Brain microvascular endothelial cell (primary cell): ENCODE measurements around the gene KLK1.
"Not testable (repeated sequence)": the region's sequence is repeated elsewhere in the genome, so short reads cannot be mapped to it uniquely, and the experiment has no call there.

Source experiments
- DNase-seq: peaks from one replicate; pipeline ENCODE4 v3.0.0-alpha.2; 2020
- H3K27ac ChIP-seq: fragments of 250-450 bp; sonication (Bioruptor Pico); 2 replicates; pipeline ENCODE4 v1.5.1; 2020; ENCODE audit warnings: mild to moderate bottlenecking, moderate library complexity
- H3K27me3 ChIP-seq: fragments of 250-450 bp; sonication (Bioruptor Pico); replicated peaks from 2 replicates; pipeline ENCODE4 v1.5.1; 2020; ENCODE audit warnings: mild to moderate bottlenecking
- H3K36me3 ChIP-seq: fragments of 250-450 bp; sonication (Bioruptor Pico); replicated peaks from 2 replicates; pipeline ENCODE4 v1.5.1; 2020; ENCODE audit warnings: mild to moderate bottlenecking
- H3K4me3 ChIP-seq: 2 replicates; pipeline ENCODE4 v1.5.1; 2011; ENCODE audit warnings: low read depth, mild to moderate bottlenecking, control low read depth, low read length, moderate library complexity
- in situ Hi-C: cut with HindIII; loops from 2 replicates; pipeline ENCODE4 v1.10.0; 2017; ENCODE audit warnings: low sequenced_read_pairs, low pct_ligation_motif_present
- TF ChIP-seq, protein P1 (sequence below): IDR thresholded peaks from 2 replicates; pipeline ENCODE4 v1.5.1; 2011; ENCODE audit warnings: low read depth, mild to moderate bottlenecking, moderate library complexity, low read length, control low read depth, inconsistent platforms; ENCODE audit errors: missing control alignments

Gene KLK1

DNA sequence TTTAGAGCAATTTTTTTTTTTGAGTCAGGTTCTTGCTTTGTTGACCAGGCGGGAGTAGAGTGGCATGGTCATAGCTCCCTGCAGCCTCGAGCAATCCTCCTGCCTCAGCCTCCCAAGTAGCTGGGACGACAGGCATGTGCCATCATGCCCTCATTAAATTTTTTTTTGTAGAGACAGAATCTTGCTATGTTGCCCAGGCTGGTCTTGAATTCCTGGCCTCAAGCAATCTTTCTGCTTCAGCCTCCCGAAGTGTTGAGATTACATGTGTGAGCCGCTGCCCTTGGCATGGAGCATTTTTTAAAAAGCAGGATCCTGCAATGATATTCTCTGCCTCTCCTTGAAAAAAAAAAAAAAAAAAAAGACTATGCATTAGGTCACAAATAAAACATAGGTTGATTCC is 47.5 kb downstream of the KLK1 start:
- Histone ChIP-seq H3K4me3 (no peak overlapping the region), H3K27ac (no peak overlapping the region), H3K27me3 (peaks cover 25% of the 10 kb centered on the region), H3K36me3 (no peaks in the 10 kb centered on the region)
- TF ChIP-seq, protein P1, sequence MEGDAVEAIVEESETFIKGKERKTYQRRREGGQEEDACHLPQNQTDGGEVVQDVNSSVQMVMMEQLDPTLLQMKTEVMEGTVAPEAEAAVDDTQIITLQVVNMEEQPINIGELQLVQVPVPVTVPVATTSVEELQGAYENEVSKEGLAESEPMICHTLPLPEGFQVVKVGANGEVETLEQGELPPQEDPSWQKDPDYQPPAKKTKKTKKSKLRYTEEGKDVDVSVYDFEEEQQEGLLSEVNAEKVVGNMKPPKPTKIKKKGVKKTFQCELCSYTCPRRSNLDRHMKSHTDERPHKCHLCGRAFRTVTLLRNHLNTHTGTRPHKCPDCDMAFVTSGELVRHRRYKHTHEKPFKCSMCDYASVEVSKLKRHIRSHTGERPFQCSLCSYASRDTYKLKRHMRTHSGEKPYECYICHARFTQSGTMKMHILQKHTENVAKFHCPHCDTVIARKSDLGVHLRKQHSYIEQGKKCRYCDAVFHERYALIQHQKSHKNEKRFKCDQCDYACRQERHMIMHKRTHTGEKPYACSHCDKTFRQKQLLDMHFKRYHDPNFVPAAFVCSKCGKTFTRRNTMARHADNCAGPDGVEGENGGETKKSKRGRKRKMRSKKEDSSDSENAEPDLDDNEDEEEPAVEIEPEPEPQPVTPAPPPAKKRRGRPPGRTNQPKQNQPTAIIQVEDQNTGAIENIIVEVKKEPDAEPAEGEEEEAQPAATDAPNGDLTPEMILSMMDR, result no peak
- in situ Hi-C loops, result no loop called here
- no peak for DNase-seq

DNA sequence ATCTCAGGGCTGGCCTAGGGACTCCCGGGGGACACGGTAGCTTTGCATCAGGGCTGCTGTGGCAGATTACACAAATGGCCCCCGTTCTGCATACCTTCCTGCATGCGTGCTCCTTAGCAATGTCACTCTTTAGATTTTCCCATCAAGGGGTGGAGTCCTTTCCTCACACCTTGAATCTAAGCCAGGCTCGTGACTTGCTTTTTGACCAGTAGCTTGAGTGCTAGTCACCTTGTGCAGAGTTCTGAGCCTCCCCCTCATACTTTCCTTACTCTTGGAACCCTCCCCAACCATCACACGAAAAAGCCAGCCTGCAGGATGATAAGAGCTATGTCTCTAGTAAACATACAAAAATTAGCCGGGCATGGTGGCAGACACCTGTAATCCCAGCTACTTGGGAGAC is 50.1 kb downstream of the KLK1 start:
- H3K36me3 ChIP-seq, H3K4me3 ChIP-seq, DNase-seq, H3K27ac ChIP-seq, in situ Hi-C loops, H3K27me3 ChIP-seq: not testable (repeated sequence)

DNA sequence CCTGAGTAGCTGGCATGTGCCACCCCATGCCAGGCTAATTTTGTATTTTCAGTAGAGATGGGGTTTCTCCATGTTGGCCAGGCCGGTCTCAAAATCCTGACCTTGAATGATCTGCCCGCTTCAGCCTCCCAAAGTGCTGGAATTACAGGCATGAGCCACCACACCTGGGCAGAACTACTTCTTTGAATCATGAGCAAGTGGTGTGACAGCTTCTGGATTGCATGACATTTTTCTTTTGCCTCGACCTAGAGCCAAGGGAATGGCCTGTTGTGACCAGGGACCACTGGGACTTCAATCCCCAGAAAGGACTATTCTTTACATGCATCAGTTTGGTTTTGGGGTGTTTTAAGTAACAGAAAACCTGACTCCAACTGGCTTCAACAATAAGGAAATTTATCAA is 50.7 kb downstream of the KLK1 start:
- H3K27me3 ChIP-seq, H3K4me3 ChIP-seq, DNase-seq, H3K36me3 ChIP-seq, H3K27ac ChIP-seq, in situ Hi-C loops: not testable (repeated sequence)

DNA sequence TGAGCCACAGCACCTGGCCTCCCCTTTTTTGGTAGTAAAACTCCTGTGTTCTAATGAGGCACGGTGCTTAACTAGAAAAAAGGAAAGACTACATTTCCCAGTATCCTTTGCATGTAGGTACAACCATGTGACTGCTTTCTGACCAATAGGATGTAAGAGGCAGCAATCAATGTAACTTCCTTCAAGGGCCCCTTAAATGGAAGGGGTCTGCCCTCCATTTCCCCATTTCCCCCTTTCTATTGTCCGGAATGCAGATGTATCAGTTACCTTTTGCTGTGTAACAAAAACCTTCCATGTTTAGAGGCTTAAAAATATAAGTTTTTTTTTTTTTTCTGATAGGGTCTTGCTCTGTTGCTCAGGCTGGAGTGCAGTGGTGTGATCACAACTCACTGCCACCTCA is 51.1 kb downstream of the KLK1 start:
- H3K36me3 ChIP-seq, result no peaks in the 10 kb centered on the region
- in situ Hi-C loops, result no loop called here
- no peak for DNase-seq

DNA sequence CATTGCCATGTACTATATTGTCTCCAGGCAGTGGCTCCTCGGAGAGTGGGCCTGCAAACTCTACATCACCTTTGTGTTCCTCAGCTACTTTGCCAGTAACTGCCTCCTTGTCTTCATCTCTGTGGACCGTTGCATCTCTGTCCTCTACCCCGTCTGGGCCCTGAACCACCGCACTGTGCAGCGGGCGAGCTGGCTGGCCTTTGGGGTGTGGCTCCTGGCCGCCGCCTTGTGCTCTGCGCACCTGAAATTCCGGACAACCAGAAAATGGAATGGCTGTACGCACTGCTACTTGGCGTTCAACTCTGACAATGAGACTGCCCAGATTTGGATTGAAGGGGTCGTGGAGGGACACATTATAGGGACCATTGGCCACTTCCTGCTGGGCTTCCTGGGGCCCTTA is 52.7 kb downstream of the KLK1 start:
- H3K36me3 ChIP-seq, result no peaks in the 10 kb centered on the region
- in situ Hi-C loops, result no loop called here
- DNase-seq, result no peak
- no peaks in the 10 kb centered on the region for H3K27me3 ChIP-seq
- H3K27ac ChIP-seq, result no peak overlapping the region
- TF ChIP-seq, protein P1, result no peak
- no peak overlapping the region for H3K4me3 ChIP-seq

More for the DNA sequence above, 51.1 kb downstream of the KLK1 start:
- Histone ChIP-seq H3K27ac (no peak overlapping the region), H3K4me3 (no peak overlapping the region), H3K27me3 (no peaks in the 10 kb centered on the region)
- TF ChIP-seq, protein P1, result no peak

DNA sequence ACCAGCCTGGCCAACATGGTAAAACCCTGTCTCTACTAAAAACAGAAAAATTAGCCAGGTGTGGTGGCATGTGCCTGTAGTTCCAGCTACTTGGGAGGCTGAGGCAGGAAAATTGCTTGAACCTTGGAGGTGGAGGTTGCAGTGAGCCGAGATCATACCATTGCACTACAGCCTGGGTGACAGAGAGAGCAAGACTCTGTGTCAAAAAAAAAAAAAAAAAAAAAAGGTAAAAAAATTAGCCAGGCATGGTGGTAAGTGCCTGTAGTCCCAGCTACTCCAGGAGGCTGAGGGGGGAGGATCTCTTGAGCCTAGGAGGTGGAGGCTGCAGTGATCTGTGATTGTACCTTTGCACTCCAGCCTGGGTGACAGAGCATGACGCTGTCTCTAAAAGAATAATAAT is 53.4 kb downstream of the KLK1 start, which contains the start of gene GPR32:
GPR32 (plus strand) TSS at position 301 of the 400 bp plus-strand sequence. CDS start 137 bp downstream, outside the sequence.
- H3K4me3 ChIP-seq, H3K27me3 ChIP-seq, in situ Hi-C loops, DNase-seq, H3K27ac ChIP-seq, H3K36me3 ChIP-seq: not testable (repeated sequence)
